Measurements from ENCODE around the gene SAMD4A. TPM values are rescaled to one million over a fixed set of nuclear protein-coding genes. Genes with fewer than 3 reads are reported as not detected.

The SAMD4A gene
- total and polyA plus RNA-seq, 2 experiments from 2014 or later: 7.2 to 33.0 TPM

DNA sequence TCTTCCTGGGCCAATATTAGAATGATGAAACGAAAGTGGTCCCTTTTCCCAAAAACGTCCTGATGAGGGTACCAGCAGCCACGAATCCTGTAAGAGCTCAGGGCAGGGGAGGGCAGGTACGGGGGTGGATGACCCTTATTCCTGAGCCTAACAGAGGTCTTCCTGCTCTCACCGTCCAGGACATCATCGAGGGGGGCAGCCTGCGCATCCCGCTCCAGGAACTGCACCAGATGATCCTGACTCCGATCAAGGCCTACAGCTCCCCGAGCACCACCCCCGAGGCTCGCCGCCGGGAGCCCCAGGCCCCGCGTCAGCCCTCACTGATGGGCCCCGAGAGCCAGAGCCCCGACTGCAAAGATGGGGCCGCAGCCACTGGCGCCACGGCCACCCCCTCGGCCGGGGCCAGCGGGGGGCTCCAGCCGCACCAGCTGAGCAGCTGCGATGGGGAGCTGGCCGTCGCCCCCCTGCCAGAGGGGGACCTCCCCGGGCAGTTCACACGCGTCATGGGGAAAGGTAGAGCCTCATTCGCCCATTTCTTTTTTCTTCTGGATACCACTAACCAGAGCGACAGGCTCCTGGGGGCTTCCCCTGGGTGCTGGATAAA lies 193.2 kb downstream of the SAMD4A start:
- WGBS, 2 experiments (ENCODE audit: low coverage in 1 of 2, low lambda C conversion rate in 2 of 2, missing lambda C conversion rate in 2 of 2): 95 to 97% methylated on average over 25 to 33 of the region's 33 CpGs
- Histone ChIP-seq H3K27ac (no peak overlapping the region), H3K36me3 (ENCODE audit: low read depth) (peaks cover 25% of the 10 kb centered on the region; the same call in 1 of the 2 replicates), H3K4me2 (ENCODE audit: unreplicated experiment) (no peak overlapping the region), H3K9me3 (ENCODE audit: low read depth) (no peaks in the 10 kb centered on the region), H3K9me2 (ENCODE audit: insufficient read depth) (no peaks in the 10 kb centered on the region), H2AFZ (no peak overlapping the region), H4K20me1 (ENCODE audit: insufficient read depth) (no peaks in the 10 kb centered on the region), H3F3A (ENCODE audit: insufficient read depth) (no peaks in the 10 kb centered on the region), H3K79me2 (ENCODE audit: insufficient read depth) (no peaks in the 10 kb centered on the region), H3K27me3 (replicated peaks; ENCODE audit: insufficient read depth) (no peaks in the 10 kb centered on the region), H3K9ac (no peak overlapping the region), H3K4me1 (ENCODE audit: insufficient read depth) (peaks cover 9% of the 10 kb centered on the region), H3K4me3 (no peak overlapping the region)
- no peak for DNase-seq
- no peak for TF ChIP-seq EZH2phosphoT487 (IDR thresholded peaks at IDR 0.05; ENCODE audit: insufficient read depth, low read depth)
- in situ Hi-C loops (cut with MboI): no loop called here

GRCh38 chr14:54760866-54761575 lies 194.1 kb downstream of the SAMD4A start:
- in situ Hi-C loops (cut with MboI): no loop called here

DNA sequence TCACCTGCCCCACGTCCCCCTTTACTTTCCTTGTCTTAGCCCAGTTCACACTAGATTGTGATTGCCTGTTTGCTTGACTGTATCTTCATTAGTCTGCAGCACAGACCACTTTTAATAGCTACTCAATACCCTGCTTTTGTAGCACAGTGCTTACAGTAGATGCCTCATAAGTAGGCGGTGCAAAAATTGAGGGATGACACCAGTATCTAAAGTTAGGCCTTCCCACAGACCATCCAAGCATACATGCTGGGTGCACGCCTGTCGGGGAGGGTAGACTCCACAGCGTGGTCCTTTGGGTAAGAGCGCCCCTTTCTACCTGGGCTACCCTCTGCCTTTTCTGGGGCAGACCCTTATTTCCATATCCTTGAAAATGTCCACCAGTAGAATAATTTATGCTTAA lies 194.9 kb downstream of the SAMD4A start:
- in situ Hi-C loops (cut with MboI): no loop called here
- Histone ChIP-seq H3K9ac (no peak overlapping the region), H3K27ac (no peak overlapping the region), H3K9me2 (ENCODE audit: insufficient read depth) (no peaks in the 10 kb centered on the region), H3K4me2 (ENCODE audit: unreplicated experiment) (no peak overlapping the region), H3K27me3 (replicated peaks; ENCODE audit: insufficient read depth) (no peaks in the 10 kb centered on the region), H3K9me3 (ENCODE audit: low read depth) (no peaks in the 10 kb centered on the region), H3K79me2 (ENCODE audit: insufficient read depth) (no peaks in the 10 kb centered on the region), H4K20me1 (ENCODE audit: insufficient read depth) (no peaks in the 10 kb centered on the region), H3K36me3 (ENCODE audit: low read depth) (peaks cover 16% of the 10 kb centered on the region; the same call in 1 of the 2 replicates), H3K4me1 (ENCODE audit: insufficient read depth) (peaks cover 9% of the 10 kb centered on the region), H2AFZ (no peak overlapping the region), H3F3A (ENCODE audit: insufficient read depth) (no peaks in the 10 kb centered on the region), H3K4me3 (no peak overlapping the region)
- WGBS, 2 experiments (ENCODE audit: low coverage in 1 of 2, low lambda C conversion rate in 2 of 2, missing lambda C conversion rate in 2 of 2): 70 to 75% methylated on average over 6 of the region's 6 CpGs
- TF ChIP-seq EZH2phosphoT487 (IDR thresholded peaks at IDR 0.05; ENCODE audit: insufficient read depth, low read depth) (no peak), EZH2 (IDR thresholded peaks at IDR 0.05; ENCODE audit: insufficient read depth, poor library complexity, severe bottlenecking) (no peak)
- DNase-seq: peak; percentile 21

More at GRCh38 chr14:54760866-54761575, 194.1 kb downstream of the SAMD4A start:
- Histone ChIP-seq H3K79me2 (ENCODE audit: insufficient read depth) (no peaks in the 10 kb centered on the region), H3K36me3 (ENCODE audit: low read depth) (peaks cover 23% of the 10 kb centered on the region; the same call in 1 of the 2 replicates), H3K4me2 (ENCODE audit: unreplicated experiment) (no peak overlapping the region), H3K9me2 (ENCODE audit: insufficient read depth) (no peaks in the 10 kb centered on the region), H3K27ac (no peak overlapping the region), H3K9me3 (ENCODE audit: low read depth) (no peaks in the 10 kb centered on the region), H3K27me3 (replicated peaks; ENCODE audit: insufficient read depth) (no peaks in the 10 kb centered on the region), H3F3A (ENCODE audit: insufficient read depth) (no peaks in the 10 kb centered on the region), H3K4me3 (no peak overlapping the region), H3K9ac (no peak overlapping the region), H3K4me1 (ENCODE audit: insufficient read depth) (peaks cover 9% of the 10 kb centered on the region), H2AFZ (no peak overlapping the region), H4K20me1 (ENCODE audit: insufficient read depth) (no peaks in the 10 kb centered on the region)
- 84 to 87% methylated on average over 11 of the region's 11 CpGs for WGBS, 2 experiments (ENCODE audit: low coverage in 1 of 2, low lambda C conversion rate in 2 of 2, missing lambda C conversion rate in 2 of 2)
- DNase-seq: no peak
- TF ChIP-seq EZH2phosphoT487 (IDR thresholded peaks at IDR 0.05; ENCODE audit: insufficient read depth, low read depth): no peak

- Histone ChIP-seq H4K20me1 (ENCODE audit: insufficient read depth) (no peaks in the 10 kb centered on the region), H3K27ac (no peak overlapping the region), H3K4me1 (ENCODE audit: insufficient read depth) (peaks cover 9% of the 10 kb centered on the region), H3K27me3 (replicated peaks; ENCODE audit: insufficient read depth) (no peaks in the 10 kb centered on the region), H2AFZ (no peak overlapping the region), H3K4me2 (ENCODE audit: unreplicated experiment) (no peak overlapping the region), H3K4me3 (no peak overlapping the region), H3K9me3 (ENCODE audit: low read depth) (no peaks in the 10 kb centered on the region), H3K9ac (no peak overlapping the region), H3K9me2 (ENCODE audit: insufficient read depth) (no peaks in the 10 kb centered on the region), H3K36me3 (ENCODE audit: low read depth) (peaks cover 13% of the 10 kb centered on the region; the same call in 1 of the 2 replicates), H3K79me2 (ENCODE audit: insufficient read depth) (no peaks in the 10 kb centered on the region), H3F3A (ENCODE audit: insufficient read depth) (no peaks in the 10 kb centered on the region)
- TF ChIP-seq EZH2 (IDR thresholded peaks at IDR 0.05; ENCODE audit: insufficient read depth, poor library complexity, severe bottlenecking): no peak
- TF ChIP-seq EZH2phosphoT487 (IDR thresholded peaks at IDR 0.05; ENCODE audit: insufficient read depth, low read depth): no peak
- 54 to 56% methylated on average over 5 of the region's 5 CpGs for WGBS, 2 experiments (ENCODE audit: low coverage in 1 of 2, low lambda C conversion rate in 2 of 2, missing lambda C conversion rate in 2 of 2)
- DNase-seq: peak; percentile 46
- in situ Hi-C loops (cut with MboI): no loop called here
These were observed 195.4 kb downstream of the SAMD4A start for GRCh38 chr14:54762296-54762695.
